ENCODE results near the gene HES7. TPM values are rescaled to one million over a fixed set of nuclear protein-coding genes. Genes with fewer than 3 reads are reported as not detected.

Gene HES7
- total RNA-seq, 2 experiments from 2014 or later = 0.52 to 0.53 TPM

- H3K4me3 ChIP-seq (ENCODE audit: low read length) = no peak overlapping the region
- no peak overlapping the region for H3K27ac ChIP-seq (ENCODE audit: low read depth in 1 of 2, low read length in 2 of 2)
- peaks cover 26% of the 10 kb centered on the region for H3K4me1 ChIP-seq (ENCODE audit: insufficient read depth, low read length)
- TF ChIP-seq CTCF (IDR thresholded peaks at IDR 0.05) = no peak
- no peaks in the 10 kb centered on the region for H3K9me3 Mint-ChIP-seq
- no peaks in the 10 kb centered on the region for H3K27me3 ChIP-seq (ENCODE audit: control insufficient read depth in 1 of 2, insufficient read depth in 2 of 2, low read length in 2 of 2)
- no peak overlapping the region for H3K27ac Mint-ChIP-seq
- H3K4me3 Mint-ChIP-seq = peak overlapping the region; percentile 70
- intact Hi-C loops (cut with DNase I, micrococcal nuclease) = no loop called here
- POLR2A ChIA-PET = interaction anchor here (0.8 to 5.6 kb wide), 17 partner anchors 8 to 155 kb away, joined by 3 to 105 read pairs (median 20); partner anchors contain the start of genes ALOXE3, AURKB, CTC1 and HES7
- peaks cover 52% of the 10 kb centered on the region for H3K36me3 Mint-ChIP-seq (ENCODE audit: low read depth)
- H3K36me3 ChIP-seq (ENCODE audit: insufficient read depth, low read length) = peaks cover 51% of the 10 kb centered on the region
- H3K4me1 Mint-ChIP-seq (ENCODE audit: low read depth) = peaks cover 5% of the 10 kb centered on the region
- H3K9me3 ChIP-seq (ENCODE audit: control insufficient read depth in 1 of 2, insufficient read depth in 1 of 2, low read length in 2 of 2) = no peaks in the 10 kb centered on the region
- CTCF ChIA-PET = interaction anchor here (1.0 to 4.6 kb wide), 12 partner anchors 8 to 82 kb away, joined by 3 to 42 read pairs (median 8); partner anchors contain the start of gene ALOXE3
- peaks cover 3% of the 10 kb centered on the region for H3K27me3 Mint-ChIP-seq
- ATAC-seq (ENCODE audit: poor library complexity) (no peak), DNase-seq (peak in 2 of 14 experiments; percentile 36 to 63)
Measured at GRCh38 chr17:8140065-8141029, 16.4 kb upstream of the HES7 start.

GRCh38 chr17:8138672-8139371 lies 14.9 kb upstream of the HES7 start:
- intact Hi-C loops (cut with DNase I, micrococcal nuclease) = loop anchor here (1.0 to 5.0 kb wide), 11 partner anchors 13 to 161 kb away; partner anchors contain the start of gene HES7 (in 1 of the 2)
- Mint-ChIP-seq H3K4me3 (no peak overlapping the region), H3K36me3 (ENCODE audit: low read depth) (peaks cover 37% of the 10 kb centered on the region), H3K27ac (no peak overlapping the region), H3K27me3 (peaks cover 2% of the 10 kb centered on the region), H3K9me3 (no peaks in the 10 kb centered on the region), H3K4me1 (ENCODE audit: low read depth) (peaks cover 2% of the 10 kb centered on the region)
- H3K4me1 ChIP-seq (ENCODE audit: insufficient read depth, low read length) = peaks cover 26% of the 10 kb centered on the region
- peak; percentile 75 for TF ChIP-seq CTCF (IDR thresholded peaks at IDR 0.05)
- peak overlapping the region; percentile 71 for H3K4me3 ChIP-seq (ENCODE audit: low read length)
- CTCF ChIA-PET = interaction anchor here (0.9 to 4.6 kb wide), 26 partner anchors 9 to 162 kb away, joined by 3 to 42 read pairs (median 6); partner anchors contain the start of genes ALOXE3, BORCS6, CTC1 and HES7
- DNase-seq (peak; percentile 91 to 97 (median 95)), ATAC-seq (ENCODE audit: poor library complexity) (peak; percentile 86)
- no peaks in the 10 kb centered on the region for H3K27me3 ChIP-seq (ENCODE audit: control insufficient read depth in 1 of 2, insufficient read depth in 2 of 2, low read length in 2 of 2)
- H3K9me3 ChIP-seq (ENCODE audit: control insufficient read depth in 1 of 2, insufficient read depth in 1 of 2, low read length in 2 of 2) = no peaks in the 10 kb centered on the region
- H3K36me3 ChIP-seq (ENCODE audit: insufficient read depth, low read length) = peaks cover 36% of the 10 kb centered on the region
- POLR2A ChIA-PET = interaction anchor here (1.0 to 5.6 kb wide), 22 partner anchors 9 to 162 kb away, joined by 3 to 105 read pairs (median 12); partner anchors contain the start of genes ALOXE3, AURKB, BORCS6 and CTC1
- peak overlapping the region; percentile 71 to 91 for H3K27ac ChIP-seq (ENCODE audit: low read depth in 1 of 2, low read length in 2 of 2)

- Mint-ChIP-seq H3K27ac (no peak overlapping the region), H3K4me1 (ENCODE audit: low read depth) (no peaks in the 10 kb centered on the region), H3K27me3 (no peaks in the 10 kb centered on the region), H3K36me3 (ENCODE audit: low read depth) (peaks cover 32% of the 10 kb centered on the region), H3K9me3 (no peaks in the 10 kb centered on the region), H3K4me3 (no peak overlapping the region)
- TF ChIP-seq CTCF (IDR thresholded peaks at IDR 0.05) = no peak
- H3K9me3 ChIP-seq (ENCODE audit: control insufficient read depth in 1 of 2, insufficient read depth in 1 of 2, low read length in 2 of 2) = no peaks in the 10 kb centered on the region
- no peak for DNase-seq
- no peaks in the 10 kb centered on the region for H3K27me3 ChIP-seq (ENCODE audit: control insufficient read depth in 1 of 2, insufficient read depth in 2 of 2, low read length in 2 of 2)
- intact Hi-C loops (cut with DNase I, micrococcal nuclease) = loop anchor here (1.0 to 5.0 kb wide), 11 partner anchors 12 to 162 kb away; partner anchors contain the start of gene HES7 (in 1 of the 2)
- H3K4me1 ChIP-seq (ENCODE audit: insufficient read depth, low read length) = peaks cover 26% of the 10 kb centered on the region
- H3K36me3 ChIP-seq (ENCODE audit: insufficient read depth, low read length) = peaks cover 31% of the 10 kb centered on the region
- peak overlapping the region; percentile 71 to 91 for H3K27ac ChIP-seq (ENCODE audit: low read depth in 1 of 2, low read length in 2 of 2)
- ChIA-PET POLR2A (interaction anchor here (0.6 to 5.6 kb wide), 21 partner anchors 10 to 157 kb away, joined by 3 to 105 read pairs (median 13); partner anchors contain the start of genes ALOXE3, AURKB, BORCS6 and CTC1), CTCF (interaction anchor here (0.9 to 4.6 kb wide), 26 partner anchors 8 to 162 kb away, joined by 3 to 42 read pairs (median 6); partner anchors contain the start of genes ALOXE3, BORCS6, CTC1 and HES7)
- H3K4me3 ChIP-seq (ENCODE audit: low read length) = peak overlapping the region; percentile 71
- ATAC-seq (ENCODE audit: poor library complexity) = no peak
Measured at GRCh38 chr17:8138374-8138671, 14.4 kb upstream of the HES7 start.

All from CD4-positive, alpha-beta T cell (primary cell).